Colonic mucosa (tissue), 4 donors: ENCODE measurements around the gene SAFB. TPM values are rescaled to one million over a fixed set of nuclear protein-coding genes. Genes with fewer than 3 reads are reported as not detected.
"Not testable (repeated sequence)": the region's sequence is repeated elsewhere in the genome, so short reads cannot be mapped to it uniquely, and the experiment has no call there.

ENCODE experiments used
- DNase-seq: peaks from one replicate; pipeline ENCODE4 v3.0.0-alpha.2; 2020
- H3K27ac ChIP-seq: fragments of 200-600 bp; one replicate; pipeline ENCODE4 v1.8.0; 2021
- H3K27me3 ChIP-seq: fragments of 200-600 bp; one replicate; pipeline ENCODE4 v1.8.0; 2021
- H3K36me3 ChIP-seq: fragments of 200-600 bp; one replicate; pipeline ENCODE4 v1.8.0; 2021
- H3K4me1 ChIP-seq: fragments of 200-600 bp; one replicate; pipeline ENCODE4 v1.8.0; 2021; ENCODE audit warnings: mild to moderate bottlenecking
- H3K4me3 ChIP-seq: fragments of 200-600 bp; one replicate; pipeline ENCODE4 v1.8.0; 2021
- H3K9ac ChIP-seq, 2 donors: one replicate each; pipeline ENCODE4 v1.7.0; 2013; ENCODE audit warnings: control low read depth in 2 of 2, low read depth in 2 of 2, low read length in 2 of 2
- H3K9me3 ChIP-seq: fragments of 200-600 bp; one replicate; pipeline ENCODE4 v1.8.0; 2021
- intact Hi-C: fragments of 100-400 bp; cut with DNase I; formaldehyde crosslinking; loops from one replicate; pipeline ENCODE4 v1.14.1; 2022
- total RNA-seq, 2 donors: library from RNA; stranded (reverse); fragmentation: NEBNext Ultra II Directional in 1 of 2; extraction: Animal tissue kit (Norgen Biotek cat#: 25700) in 1 of 2; gene quantifications; one replicate each; pipeline ENCODE4 v1.2.1, GENCODE V29; 2021
- TF ChIP-seq, protein P1 (sequence below): fragments of 200-600 bp; IDR thresholded peaks from one replicate; pipeline ENCODE4 v1.8.0; 2022; ENCODE audit warnings: antibody characterized with exemption, mild to moderate bottlenecking
- donor health status: healthy.
- donor health status: DM: no; HTN: no; CAD: no.
- donor health status: DM: no; HTN: no; CAD: no.

Gene SAFB
- total RNA-seq, 2 donors from 2014 or later: 56.1 to 120 TPM

DNA sequence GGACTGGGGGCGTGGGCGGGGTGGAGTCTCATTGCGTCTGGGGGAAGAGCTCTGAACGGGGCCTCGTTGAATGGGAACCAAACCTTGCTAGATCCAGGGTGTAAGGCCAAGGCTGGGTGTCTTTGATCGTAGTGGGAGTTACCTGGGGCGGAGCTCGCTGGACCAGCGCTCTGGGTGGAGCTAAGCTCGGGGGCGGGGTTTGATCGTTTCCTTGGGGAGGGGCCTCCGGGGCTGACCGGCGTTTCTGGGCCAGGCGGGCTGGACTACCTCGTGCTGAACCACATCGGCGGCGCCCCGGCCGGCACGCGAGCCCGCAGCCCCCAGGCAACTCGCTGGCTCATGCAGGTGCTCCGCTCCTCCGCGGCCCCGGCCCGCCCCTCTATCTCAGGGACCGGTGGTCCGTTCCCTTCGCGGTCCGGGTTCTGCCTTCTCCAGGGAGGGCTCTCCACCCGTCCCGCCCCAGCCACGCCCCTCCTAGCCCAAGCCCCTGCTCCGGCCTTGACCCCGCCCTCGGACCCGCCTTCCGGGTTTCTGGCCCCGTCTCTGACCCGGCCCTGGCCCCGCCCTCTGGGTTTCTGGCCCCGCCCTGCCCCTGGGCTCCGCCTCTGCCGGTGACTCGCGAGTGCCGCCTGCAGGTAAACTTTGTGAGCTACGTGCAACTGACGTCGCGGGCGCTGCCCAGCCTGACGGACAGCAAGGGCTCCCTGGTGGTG lies 63.9 kb downstream of the SAFB start:
- Histone ChIP-seq H3K4me3 (peak overlapping the region; percentile 57), H3K4me1 (peaks cover 3% of the 10 kb centered on the region), H3K27me3 (no peaks in the 10 kb centered on the region), H3K36me3 (no peaks in the 10 kb centered on the region), H3K9me3 (no peaks in the 10 kb centered on the region), H3K9ac (peak overlapping the region; percentile 34 to 50), H3K27ac (peak overlapping the region; percentile 75)
- intact Hi-C loops: no loop called here
- TF ChIP-seq, protein P1, sequence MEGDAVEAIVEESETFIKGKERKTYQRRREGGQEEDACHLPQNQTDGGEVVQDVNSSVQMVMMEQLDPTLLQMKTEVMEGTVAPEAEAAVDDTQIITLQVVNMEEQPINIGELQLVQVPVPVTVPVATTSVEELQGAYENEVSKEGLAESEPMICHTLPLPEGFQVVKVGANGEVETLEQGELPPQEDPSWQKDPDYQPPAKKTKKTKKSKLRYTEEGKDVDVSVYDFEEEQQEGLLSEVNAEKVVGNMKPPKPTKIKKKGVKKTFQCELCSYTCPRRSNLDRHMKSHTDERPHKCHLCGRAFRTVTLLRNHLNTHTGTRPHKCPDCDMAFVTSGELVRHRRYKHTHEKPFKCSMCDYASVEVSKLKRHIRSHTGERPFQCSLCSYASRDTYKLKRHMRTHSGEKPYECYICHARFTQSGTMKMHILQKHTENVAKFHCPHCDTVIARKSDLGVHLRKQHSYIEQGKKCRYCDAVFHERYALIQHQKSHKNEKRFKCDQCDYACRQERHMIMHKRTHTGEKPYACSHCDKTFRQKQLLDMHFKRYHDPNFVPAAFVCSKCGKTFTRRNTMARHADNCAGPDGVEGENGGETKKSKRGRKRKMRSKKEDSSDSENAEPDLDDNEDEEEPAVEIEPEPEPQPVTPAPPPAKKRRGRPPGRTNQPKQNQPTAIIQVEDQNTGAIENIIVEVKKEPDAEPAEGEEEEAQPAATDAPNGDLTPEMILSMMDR: peak; percentile 83
- DNase-seq: peak; percentile 100

DNA sequence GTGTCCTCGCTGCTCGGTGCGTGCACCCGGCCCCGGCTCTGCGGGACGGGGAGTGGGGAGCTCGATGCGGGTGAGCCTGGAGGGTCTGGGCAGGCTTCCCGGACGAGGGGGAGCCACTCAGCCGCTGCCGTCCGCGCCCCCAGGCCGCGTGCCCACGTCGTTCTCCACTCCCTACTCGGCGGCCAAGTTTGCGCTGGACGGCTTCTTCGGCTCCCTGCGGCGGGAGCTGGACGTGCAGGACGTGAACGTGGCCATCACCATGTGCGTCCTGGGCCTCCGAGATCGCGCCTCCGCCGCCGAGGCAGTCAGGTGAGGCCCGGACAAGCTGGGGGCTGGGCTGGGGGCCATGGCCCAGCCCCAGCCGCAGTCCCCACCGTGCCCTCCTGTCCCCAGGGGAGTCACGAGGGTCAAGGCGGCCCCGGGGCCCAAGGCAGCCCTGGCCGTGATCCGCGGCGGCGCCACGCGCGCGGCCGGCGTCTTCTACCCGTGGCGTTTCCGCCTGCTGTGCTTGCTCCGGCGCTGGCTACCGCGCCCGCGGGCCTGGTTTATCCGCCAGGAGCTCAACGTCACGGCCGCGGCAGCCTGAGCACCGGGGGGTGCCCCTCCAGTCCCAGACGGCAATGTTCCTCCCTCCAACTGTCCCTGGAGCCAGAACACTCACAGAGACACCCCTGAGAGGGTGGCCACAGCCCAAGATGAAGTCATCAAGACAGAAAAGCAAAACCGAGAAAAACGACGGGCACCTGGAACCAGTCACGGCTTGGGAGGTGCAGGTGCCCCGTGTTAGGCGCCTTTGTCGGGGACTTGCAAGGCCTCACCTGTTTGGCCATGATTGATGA lies 64.7 kb downstream of the SAFB start:
- peak overlapping the region; percentile 57 for H3K4me3 ChIP-seq
- H3K4me1 ChIP-seq: peaks cover 11% of the 10 kb centered on the region
- H3K9me3 ChIP-seq: no peaks in the 10 kb centered on the region
- no peak for DNase-seq
- peak overlapping the region in 1 of 2 donors; percentile 50 for H3K9ac ChIP-seq
- H3K27ac ChIP-seq: no peak overlapping the region
- intact Hi-C loops: no loop called here
- H3K27me3 ChIP-seq: no peaks in the 10 kb centered on the region
- TF ChIP-seq, protein P1: no peak
- H3K36me3 ChIP-seq: no peaks in the 10 kb centered on the region

DNA sequence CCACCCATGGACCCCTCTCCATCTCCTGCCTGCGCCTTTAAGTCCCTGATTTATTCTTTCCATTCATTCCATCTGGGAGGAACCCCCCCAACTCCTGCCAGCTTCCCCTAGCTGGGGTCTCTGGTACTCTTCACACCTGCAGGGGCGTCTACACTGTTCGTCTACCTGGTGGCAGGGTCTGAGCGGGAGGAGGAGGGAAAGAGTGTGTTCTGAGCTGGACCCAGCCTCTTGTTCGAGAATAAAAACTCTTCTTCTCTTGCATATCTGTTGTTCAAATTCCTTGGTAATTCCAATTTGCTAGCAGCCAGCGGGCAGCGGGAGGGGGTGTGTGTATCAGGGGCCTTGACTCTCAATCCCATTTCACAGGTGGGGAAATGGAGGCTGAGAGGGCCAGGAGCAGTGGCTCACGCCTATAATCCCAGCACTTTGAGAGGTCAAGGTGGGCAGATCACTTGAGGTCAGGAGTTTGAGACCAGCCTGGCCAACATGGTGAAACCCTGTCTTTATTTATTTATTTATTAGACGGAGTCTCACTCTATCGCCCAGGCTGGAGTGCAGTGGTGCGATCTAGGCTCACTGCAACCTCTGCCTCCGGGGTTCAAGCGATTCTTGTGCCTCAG lies 65.5 kb downstream of the SAFB start:
- H3K9me3 ChIP-seq, H3K27ac ChIP-seq, H3K27me3 ChIP-seq, H3K4me3 ChIP-seq, DNase-seq, intact Hi-C loops, H3K36me3 ChIP-seq, H3K9ac ChIP-seq: not testable (repeated sequence)
- H3K4me1 ChIP-seq: peaks cover 11% of the 10 kb centered on the region

DNA sequence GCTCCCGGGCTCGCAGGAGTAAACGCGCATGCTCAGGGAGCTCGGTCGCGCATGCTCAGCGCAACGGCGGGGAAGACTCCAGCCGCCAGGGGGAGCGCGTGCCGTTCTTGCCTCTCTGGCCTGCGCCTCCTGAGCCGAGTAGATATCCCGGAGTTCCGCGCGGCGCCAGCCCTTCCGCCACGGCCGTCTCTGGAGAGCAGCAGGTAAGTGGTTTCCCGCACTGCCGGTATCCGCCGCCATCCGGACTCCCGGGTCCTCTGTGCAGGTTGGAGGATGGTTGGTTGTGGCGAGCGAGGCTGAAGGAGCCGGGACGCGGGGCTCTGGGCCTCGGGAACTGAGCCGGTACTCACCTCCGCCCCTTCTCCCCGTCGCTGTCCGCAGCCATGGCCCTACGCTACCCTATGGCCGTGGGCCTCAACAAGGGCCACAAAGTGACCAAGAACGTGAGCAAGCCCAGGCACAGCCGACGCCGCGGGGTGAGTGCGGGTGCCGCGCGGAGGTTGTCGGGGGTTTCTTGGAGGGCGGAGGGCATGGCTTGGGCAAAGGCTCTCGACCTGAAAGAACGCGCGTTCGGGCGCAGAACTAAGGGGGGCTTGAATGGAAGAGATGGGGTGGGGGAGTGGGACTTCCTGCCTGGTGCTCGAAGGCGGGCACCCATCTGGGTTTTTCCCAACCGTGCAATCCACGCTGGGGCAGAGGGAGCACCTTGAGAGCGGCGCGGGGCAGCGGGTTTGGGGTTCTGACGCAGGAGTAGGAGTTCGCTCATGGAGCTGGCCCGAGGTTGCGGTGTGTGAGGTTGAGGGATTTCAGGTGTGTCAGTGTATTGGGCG lies 67.5 kb downstream of the SAFB start, which contains the start of gene RPL36:
Gene RPL36, plus strand, starts transcription at position 171 of the 830 bp plus-strand sequence. Its CDS starts 213 bp downstream, at position 384.
- peak; percentile 99 for DNase-seq
- intact Hi-C loops: no loop called here

More for the DNA sequence above, 67.5 kb downstream of the SAFB start, which contains the start of gene RPL36:
- H3K4me3 ChIP-seq: peak within 1 kb of the TSS; percentile 76
- peak within 1 kb of the TSS; percentile 79 to 92 for H3K9ac ChIP-seq
- peak within 1 kb of the TSS; percentile 84 for H3K27ac ChIP-seq
- H3K27me3 ChIP-seq: no peaks in the 10 kb centered on the region
- peaks cover 7% of the 10 kb centered on the region for H3K36me3 ChIP-seq
- H3K9me3 ChIP-seq: no peaks in the 10 kb centered on the region
- TF ChIP-seq, protein P1: peak; percentile 92
- H3K4me1 ChIP-seq: peaks cover 11% of the 10 kb centered on the region
